ENCODE data around the gene ZHX3. TPM values are rescaled to one million over a fixed set of nuclear protein-coding genes. Genes with fewer than 3 reads are reported as not detected.
"Not testable (repeated sequence)": the region's sequence is repeated elsewhere in the genome, so short reads cannot be mapped to it uniquely, and the experiment has no call there.

Gene ZHX3
- total RNA-seq, 1 experiment from 2014 or later = 9.6 TPM

- TF ChIP-seq ZBTB43 (CRISPR knock-in tag; IDR thresholded peaks at IDR 0.05) (no peak), ESRRA (CRISPR knock-in tag; IDR thresholded peaks at IDR 0.05; ENCODE audit: borderline replicate concordance) (no peak), SP1 (CRISPR knock-in tag; conservative IDR thresholded peaks at IDR 0.05) (no peak), USF1 (CRISPR knock-in tag; IDR thresholded peaks at IDR 0.05) (no peak), JUN (CRISPR knock-in tag; IDR thresholded peaks at IDR 0.05) (no peak)
Observed at GRCh38 chr20:41133709-41134361, 183.7 kb downstream of the ZHX3 start (continued).

- H3K4me3 Mint-ChIP-seq; ATAC-seq; H3K27ac Mint-ChIP-seq; CTCF ChIA-PET; H3K9me3 Mint-ChIP-seq; H3K36me3 Mint-ChIP-seq; DNase-seq (ENCODE audit: low spot score): not testable (repeated sequence)
- peaks cover 13% of the 10 kb centered on the region for H3K27me3 Mint-ChIP-seq (ENCODE audit: low read depth)
- POLR2A ChIA-PET = interaction anchor here (0.6 to 0.7 kb wide), 2 partner anchors 19 to 206 kb away, joined by 3 to 4 read pairs; no protein-coding TSS in a partner anchor
- H3K4me1 Mint-ChIP-seq = peaks cover 15% of the 10 kb centered on the region
Observed at GRCh38 chr20:41132388-41132775, 185.1 kb downstream of the ZHX3 start.

- H3K27me3 Mint-ChIP-seq (ENCODE audit: low read depth) = peaks cover 13% of the 10 kb centered on the region
- DNase-seq (ENCODE audit: low spot score) (no peak), ATAC-seq (no peak)
- H3K9me3 Mint-ChIP-seq = peaks cover 3% of the 10 kb centered on the region; the same call in 1 of the 2 replicates
- peaks cover 6% of the 10 kb centered on the region for H3K36me3 Mint-ChIP-seq
- no peak overlapping the region for H3K27ac Mint-ChIP-seq
- no peak overlapping the region for H3K4me3 Mint-ChIP-seq
- TF ChIP-seq TCF7 (CRISPR knock-in tag; IDR thresholded peaks at IDR 0.05; ENCODE audit: low read depth) = no peak
- TF ChIP-seq SMAD3 (CRISPR knock-in tag; IDR thresholded peaks at IDR 0.05; ENCODE audit: borderline replicate concordance) = no peak
- no peak for TF ChIP-seq RORB (CRISPR knock-in tag; IDR thresholded peaks at IDR 0.05)
- no peak for TF ChIP-seq NFE2L1 (CRISPR knock-in tag; IDR thresholded peaks at IDR 0.05)
- TF ChIP-seq ZNF121 (CRISPR knock-in tag; IDR thresholded peaks at IDR 0.05) = no peak
- TF ChIP-seq ZNF317 (CRISPR knock-in tag; IDR thresholded peaks at IDR 0.05; ENCODE audit: borderline replicate concordance, low read depth) = no peak
- TF ChIP-seq ATF2 (CRISPR knock-in tag; IDR thresholded peaks at IDR 0.05; ENCODE audit: borderline replicate concordance, low read depth) = no peak
- TF ChIP-seq FOXP1 (CRISPR knock-in tag; IDR thresholded peaks at IDR 0.05; ENCODE audit: borderline replicate concordance) = no peak
- TF ChIP-seq NFYB (CRISPR knock-in tag; conservative IDR thresholded peaks at IDR 0.05; ENCODE audit: low read depth) = no peak
- no peak for TF ChIP-seq E2F1 (CRISPR knock-in tag; IDR thresholded peaks at IDR 0.05)
- no peak for TF ChIP-seq NR2C2 (CRISPR knock-in tag; IDR thresholded peaks at IDR 0.05)
- no peak for TF ChIP-seq JUN (CRISPR knock-in tag; IDR thresholded peaks at IDR 0.05)
- TF ChIP-seq ZSCAN18 (CRISPR knock-in tag; IDR thresholded peaks at IDR 0.05) = no peak
- no peak for TF ChIP-seq ATF3 (CRISPR knock-in tag; conservative IDR thresholded peaks at IDR 0.05)
- no peak for TF ChIP-seq E2F5 (CRISPR knock-in tag; IDR thresholded peaks at IDR 0.05)
- no peak for TF ChIP-seq ETV6 (CRISPR knock-in tag; IDR thresholded peaks at IDR 0.05)
- TF ChIP-seq CDX4 (CRISPR knock-in tag; IDR thresholded peaks at IDR 0.05; ENCODE audit: borderline replicate concordance) = no peak
- POLR2A ChIA-PET = interaction anchor here (0.7 kb wide), 1 partner anchor 20 kb away, joined by 4 read pairs; no protein-coding TSS in a partner anchor
- peaks cover 15% of the 10 kb centered on the region for H3K4me1 Mint-ChIP-seq
- CTCF ChIA-PET = no interaction called here
Observed at GRCh38 chr20:41131594-41132387, 185.7 kb downstream of the ZHX3 start.

Data from WTC11 (cell line).